GM12874 (cell line): ENCODE measurements around the gene ULBP3.

ENCODE experiments used
- TF ChIP-seq, protein P1 (sequence below): IDR thresholded peaks from 2 replicates; pipeline ENCODE4 v1.5.1; 2011; ENCODE audit warnings: low read depth, mild to moderate bottlenecking, control low read depth, low read length, moderate library complexity; ENCODE audit not compliant: insufficient read depth

ULBP3 gene

DNA sequence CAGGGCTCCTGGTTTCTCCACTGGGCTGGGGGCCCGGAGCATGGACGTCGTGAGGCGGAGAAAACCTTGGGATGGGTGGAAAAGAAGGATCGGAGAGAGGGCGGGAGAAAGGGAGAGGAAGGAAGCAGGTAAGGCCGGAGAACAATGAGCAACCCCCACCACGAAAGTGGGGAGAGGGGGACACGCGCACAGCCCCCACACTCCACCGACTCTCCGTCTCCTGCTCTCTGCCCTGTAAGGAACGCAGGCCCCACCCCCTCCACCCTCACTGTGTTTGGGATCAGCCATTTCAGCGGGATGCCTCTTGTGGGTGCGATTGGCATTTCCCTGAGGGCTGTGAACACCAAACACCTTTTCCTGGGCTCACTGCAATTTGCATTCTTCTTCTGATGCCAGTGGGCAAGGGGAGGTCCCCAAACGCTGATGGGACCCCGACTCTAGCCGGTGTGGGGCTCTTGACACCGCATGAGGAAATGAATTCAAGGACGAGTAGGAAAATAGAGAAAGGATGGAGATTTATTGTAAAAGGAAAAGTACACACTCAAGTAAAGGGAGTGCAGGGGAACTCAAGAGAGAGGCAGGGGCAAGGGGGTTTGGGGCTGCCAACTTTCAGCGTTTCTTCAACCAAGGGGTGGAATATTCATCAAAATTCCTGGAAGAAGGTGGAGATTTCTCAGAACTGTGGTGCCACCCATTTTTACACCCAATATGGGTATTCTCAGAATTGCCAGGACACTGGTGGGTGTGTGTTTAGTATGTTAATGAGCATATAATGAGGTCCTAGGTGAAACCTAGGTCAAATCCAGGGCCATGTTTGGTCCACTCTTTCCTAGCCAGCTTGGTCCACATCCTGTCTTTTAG is 30.5 kb downstream of the ULBP3 start:
- TF ChIP-seq, protein P1, sequence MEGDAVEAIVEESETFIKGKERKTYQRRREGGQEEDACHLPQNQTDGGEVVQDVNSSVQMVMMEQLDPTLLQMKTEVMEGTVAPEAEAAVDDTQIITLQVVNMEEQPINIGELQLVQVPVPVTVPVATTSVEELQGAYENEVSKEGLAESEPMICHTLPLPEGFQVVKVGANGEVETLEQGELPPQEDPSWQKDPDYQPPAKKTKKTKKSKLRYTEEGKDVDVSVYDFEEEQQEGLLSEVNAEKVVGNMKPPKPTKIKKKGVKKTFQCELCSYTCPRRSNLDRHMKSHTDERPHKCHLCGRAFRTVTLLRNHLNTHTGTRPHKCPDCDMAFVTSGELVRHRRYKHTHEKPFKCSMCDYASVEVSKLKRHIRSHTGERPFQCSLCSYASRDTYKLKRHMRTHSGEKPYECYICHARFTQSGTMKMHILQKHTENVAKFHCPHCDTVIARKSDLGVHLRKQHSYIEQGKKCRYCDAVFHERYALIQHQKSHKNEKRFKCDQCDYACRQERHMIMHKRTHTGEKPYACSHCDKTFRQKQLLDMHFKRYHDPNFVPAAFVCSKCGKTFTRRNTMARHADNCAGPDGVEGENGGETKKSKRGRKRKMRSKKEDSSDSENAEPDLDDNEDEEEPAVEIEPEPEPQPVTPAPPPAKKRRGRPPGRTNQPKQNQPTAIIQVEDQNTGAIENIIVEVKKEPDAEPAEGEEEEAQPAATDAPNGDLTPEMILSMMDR = no peak

DNA sequence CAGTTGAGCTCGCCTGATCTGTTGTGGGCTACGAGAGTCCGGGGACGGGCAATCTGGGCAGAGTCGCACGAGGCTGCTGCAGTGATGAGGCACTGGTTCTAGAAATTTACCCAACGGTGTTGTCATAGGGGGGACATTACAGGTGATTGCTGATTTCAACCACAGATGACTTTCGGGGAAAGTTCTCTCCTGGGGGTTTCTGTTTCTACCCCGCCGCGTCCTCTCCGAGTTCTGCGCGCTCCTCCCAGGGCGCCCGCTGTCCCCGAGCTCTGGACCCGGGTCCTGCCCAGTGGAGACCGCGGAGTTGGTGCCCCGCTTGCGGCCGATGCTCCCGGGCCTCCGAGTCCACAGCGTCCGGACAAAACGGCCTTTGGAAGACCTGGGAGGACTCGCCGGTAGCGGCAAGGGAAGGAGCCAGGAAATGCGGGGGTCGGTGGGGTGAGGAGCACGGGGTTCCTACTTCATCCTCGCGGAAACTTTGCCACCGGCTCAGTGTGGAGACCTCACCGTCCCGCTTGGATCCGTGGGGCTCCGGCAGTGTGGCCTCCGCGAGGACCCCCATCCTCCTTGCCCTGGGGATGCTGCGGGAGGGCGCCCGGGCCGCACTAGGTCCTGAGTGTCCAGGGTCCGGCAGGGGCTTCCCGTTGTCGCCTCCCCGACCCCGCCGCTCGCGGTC is 31.3 kb downstream of the ULBP3 start:
- TF ChIP-seq, protein P1 = no peak

DNA sequence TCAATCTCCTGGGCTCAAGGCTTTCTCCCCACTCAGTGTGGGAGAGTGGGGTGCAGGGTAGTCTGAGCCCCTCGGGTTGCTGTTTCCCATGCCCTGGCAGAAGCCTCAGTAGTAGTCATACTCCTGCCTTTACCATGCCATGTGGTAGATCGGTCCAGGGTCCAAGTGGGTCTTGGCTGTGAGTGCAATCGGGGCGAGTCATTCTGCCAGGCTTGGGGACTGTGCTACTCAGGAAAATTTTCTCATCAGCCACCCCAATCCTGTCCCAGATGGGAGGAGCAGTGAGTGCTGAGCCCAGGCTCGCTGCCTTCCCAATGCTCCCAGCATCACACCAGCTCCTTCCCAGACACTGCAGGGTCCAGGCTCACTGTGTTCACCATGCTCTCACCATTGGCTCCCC is 32.8 kb downstream of the ULBP3 start:
- TF ChIP-seq, protein P1 = no peak

DNA sequence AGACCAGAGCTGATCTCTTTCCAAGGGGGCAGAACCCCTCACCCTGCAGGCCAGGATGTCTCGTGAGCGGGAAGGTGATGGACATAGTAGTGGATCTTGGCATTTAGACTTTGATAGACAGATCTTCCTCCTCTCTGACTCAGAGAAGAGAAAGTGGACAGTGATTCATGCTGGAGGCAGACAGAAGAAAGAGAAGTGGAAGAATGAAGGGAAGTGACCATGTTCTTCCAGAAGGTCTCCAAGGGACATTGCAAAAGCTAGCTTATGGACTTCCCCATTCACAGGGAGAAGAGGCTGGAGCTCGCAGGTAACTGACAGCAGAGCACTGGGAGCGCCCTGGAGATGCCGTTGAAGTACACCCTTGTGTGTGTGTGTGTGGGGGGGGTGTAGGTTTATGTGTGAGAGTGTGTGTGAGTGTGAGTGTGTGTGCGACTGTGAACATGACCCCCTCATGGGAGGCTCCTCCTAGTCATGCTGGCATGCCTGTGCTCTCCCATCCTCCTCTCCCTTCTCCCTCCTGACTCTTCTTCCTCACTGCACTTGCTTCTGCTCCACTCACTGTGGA is 35.6 kb downstream of the ULBP3 start:
- TF ChIP-seq, protein P1 = no peak

DNA sequence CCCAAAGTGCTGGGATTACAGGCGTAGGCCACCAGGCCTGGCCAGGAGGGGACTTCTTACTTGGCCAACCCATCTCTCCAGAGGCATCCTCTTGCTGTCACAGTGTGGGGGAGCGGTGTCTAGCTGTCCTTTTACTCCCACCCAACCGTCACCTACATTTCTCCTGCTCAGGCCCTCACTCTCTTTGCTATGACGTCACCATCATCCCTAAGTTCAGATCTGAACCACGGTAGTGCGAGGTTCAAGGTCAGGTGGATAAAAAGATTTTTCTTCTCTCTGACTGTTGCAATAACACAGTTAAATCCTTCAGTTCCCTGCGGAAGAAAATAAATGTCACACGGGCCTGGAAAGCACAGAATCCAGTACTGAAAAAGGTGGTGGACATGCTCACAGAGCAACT is 36.3 kb downstream of the ULBP3 start:
- TF ChIP-seq, protein P1 = no peak

DNA sequence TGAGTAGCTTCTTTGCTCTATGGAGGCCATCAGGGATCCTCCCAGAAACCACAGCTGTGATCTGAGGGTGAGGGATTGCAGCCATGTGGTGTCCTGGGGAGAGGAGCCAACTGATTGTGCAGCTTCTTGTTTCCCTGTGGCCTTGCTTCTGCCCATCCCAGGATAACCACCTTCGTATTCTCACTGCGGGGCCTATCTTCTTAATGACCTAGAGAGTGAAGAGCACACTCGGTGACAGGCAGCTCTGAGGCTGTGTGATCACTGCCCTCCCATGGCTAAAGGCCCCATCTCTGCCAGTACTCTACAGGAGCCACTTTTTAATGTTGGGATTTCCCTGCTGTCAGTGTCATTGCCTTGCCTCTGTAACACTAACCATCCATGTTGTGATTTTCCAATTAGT is 38.3 kb downstream of the ULBP3 start:
- TF ChIP-seq, protein P1 = no peak

DNA sequence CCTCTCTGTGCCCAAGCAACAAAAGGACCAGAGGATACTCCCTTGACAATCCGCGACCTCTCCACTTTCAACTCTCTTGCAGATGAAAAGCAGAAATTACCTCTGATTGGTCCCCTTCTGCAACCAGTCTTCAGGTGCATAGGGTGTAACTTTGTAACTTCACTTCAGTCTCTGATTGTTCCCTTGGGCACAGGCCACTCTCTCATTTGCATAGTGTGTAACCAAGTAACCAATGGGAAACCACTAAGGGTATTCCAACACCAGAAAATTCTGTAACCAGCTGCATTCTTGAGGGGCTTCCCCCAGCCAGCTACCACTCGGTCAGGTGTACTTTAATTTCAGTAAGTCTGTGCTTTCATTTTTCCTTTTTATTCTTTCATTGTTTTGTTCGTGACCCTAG is 39.2 kb downstream of the ULBP3 start:
- TF ChIP-seq, protein P1 = no peak
